NB4 (cell line): ENCODE results near the gene BCL2L12.

Experiments
- DNase-seq: peaks from one replicate; pipeline ENCODE4 v3.0.0; 2010; ENCODE audit warnings: low read depth
- H3K4me3 ChIP-seq: one replicate; pipeline ENCODE4 v1.5.1; 2011; ENCODE audit warnings: mild to moderate bottlenecking, low read depth, low read length, moderate library complexity
- MAX ChIP-seq: IDR thresholded peaks from 2 replicates; pipeline ENCODE4 v1.6.1; 2011; ENCODE audit warnings: low read depth, low read length
- MYC ChIP-seq: IDR thresholded peaks from 2 replicates; pipeline ENCODE4 v1.6.1; 2011; ENCODE audit warnings: low read depth, low read length
- POLR2A ChIP-seq: IDR thresholded peaks from 2 replicates; pipeline ENCODE4 v1.6.1; 2011; ENCODE audit warnings: mild to moderate bottlenecking; ENCODE audit not compliant: insufficient read length; ENCODE audit errors: extremely low read depth
- TF ChIP-seq, protein P1 (sequence below): IDR thresholded peaks from one replicate; pipeline ENCODE4 v1.5.1; 2012; ENCODE audit warnings: low read depth, low read length

The BCL2L12 gene

DNA sequence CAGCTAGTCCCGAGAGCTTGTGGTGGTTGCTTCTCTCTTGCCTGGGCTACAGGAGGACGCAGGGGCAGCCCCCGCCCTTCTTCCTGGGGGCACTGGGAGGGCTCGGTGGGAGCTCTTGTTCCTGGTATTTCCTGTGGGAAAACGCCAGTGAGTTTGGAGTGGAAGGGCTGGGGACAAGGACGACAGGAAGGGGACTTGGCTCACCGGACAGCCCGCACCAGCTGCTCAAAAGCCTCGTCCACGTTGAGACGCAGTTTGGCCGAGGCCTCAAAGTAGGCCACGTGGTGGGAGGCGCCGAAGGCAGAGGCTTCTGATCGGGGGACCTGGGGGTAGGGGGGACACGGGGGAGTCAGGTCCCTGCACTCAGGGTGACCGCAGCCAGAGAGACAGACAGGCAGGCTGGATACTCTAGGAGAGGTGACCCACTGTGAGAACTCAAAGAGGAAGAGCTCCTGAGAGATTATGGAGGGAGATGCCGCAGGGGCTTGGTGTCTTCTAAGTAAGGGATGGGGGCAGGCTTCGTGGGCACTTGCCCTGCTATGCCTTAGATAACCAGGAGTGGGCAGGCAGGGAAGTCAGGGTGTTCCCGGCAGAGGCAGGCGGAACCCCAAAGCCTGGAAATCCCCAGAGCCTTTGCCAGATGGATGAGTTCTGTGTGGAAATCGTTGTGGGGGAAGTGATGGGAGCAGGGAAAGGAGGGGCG, 30.1 kb upstream of the BCL2L12 start:
- peak; percentile 37 for DNase-seq
- H3K4me3 ChIP-seq: no peak overlapping the region
- TF ChIP-seq MAX: peak; percentile 67
- TF ChIP-seq MYC: no peak
- no peak for TF ChIP-seq POLR2A
- TF ChIP-seq, protein P1, sequence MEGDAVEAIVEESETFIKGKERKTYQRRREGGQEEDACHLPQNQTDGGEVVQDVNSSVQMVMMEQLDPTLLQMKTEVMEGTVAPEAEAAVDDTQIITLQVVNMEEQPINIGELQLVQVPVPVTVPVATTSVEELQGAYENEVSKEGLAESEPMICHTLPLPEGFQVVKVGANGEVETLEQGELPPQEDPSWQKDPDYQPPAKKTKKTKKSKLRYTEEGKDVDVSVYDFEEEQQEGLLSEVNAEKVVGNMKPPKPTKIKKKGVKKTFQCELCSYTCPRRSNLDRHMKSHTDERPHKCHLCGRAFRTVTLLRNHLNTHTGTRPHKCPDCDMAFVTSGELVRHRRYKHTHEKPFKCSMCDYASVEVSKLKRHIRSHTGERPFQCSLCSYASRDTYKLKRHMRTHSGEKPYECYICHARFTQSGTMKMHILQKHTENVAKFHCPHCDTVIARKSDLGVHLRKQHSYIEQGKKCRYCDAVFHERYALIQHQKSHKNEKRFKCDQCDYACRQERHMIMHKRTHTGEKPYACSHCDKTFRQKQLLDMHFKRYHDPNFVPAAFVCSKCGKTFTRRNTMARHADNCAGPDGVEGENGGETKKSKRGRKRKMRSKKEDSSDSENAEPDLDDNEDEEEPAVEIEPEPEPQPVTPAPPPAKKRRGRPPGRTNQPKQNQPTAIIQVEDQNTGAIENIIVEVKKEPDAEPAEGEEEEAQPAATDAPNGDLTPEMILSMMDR: no peak

GRCh38 chr19:49636233-49636932, 29.4 kb upstream of the BCL2L12 start:
- TF ChIP-seq, protein P1: no peak
- no peak for TF ChIP-seq POLR2A
- no peak for TF ChIP-seq MAX
- H3K4me3 ChIP-seq: no peak overlapping the region
- DNase-seq: no peak

DNA sequence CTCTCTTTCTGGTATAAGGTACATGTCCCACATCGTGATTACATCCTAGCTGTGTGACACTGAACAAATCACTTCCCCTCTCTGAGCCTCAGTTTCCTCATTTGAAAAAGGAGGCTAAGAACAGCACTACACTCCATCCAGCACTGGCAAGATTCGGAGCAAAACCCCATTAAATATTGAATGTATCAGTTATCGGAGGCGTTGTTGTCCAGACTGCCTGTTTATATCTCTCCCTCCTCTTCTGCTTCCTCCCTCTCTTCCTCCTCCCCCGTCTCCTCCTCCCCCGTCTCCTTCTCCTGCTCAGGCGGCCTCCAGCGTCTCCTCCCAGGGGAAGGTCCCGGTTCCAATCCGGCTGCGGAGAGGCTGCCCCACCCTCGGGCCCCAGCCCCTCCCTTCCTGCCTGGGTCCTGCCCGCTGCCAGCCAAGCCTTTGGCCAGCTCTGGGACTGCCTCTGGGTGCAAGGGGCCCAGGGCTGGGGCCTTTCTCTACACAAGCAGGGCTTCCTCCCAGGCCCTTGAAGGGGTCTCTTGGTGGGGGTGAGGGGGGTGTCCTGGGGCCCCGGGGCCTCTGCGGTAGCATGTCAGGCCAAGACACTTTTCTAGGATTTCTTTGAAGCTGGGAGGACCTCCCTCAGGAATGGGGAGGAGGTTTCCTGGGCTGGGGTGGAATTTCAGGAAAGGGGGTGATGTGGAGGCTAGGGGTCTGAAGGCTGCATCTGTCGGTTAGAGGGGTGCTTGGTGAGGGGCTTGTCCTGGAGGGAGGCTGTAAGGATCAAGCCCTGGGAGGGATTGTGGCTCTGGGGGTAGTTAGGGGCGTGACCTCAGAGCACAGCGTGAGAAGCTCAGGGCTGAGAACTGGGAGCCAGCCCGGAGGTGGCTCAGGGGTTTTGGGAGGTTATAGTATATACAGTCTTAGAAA, 27.7 kb upstream of the BCL2L12 start:
- no peak overlapping the region for H3K4me3 ChIP-seq
- TF ChIP-seq MAX: no peak
- TF ChIP-seq, protein P1: no peak
- DNase-seq: peak; percentile 83

- DNase-seq: peak; percentile 24
- TF ChIP-seq MAX (no peak), POLR2A (no peak), MYC (no peak)
- TF ChIP-seq, protein P1: no peak
Measured at GRCh38 chr19:49639401-49640112, 26.2 kb upstream of the BCL2L12 start.

GRCh38 chr19:49640113-49640898, 25.4 kb upstream of the BCL2L12 start, which contains the start of gene RRAS:
RRAS (minus strand) TSS chr19:49640143; CDS start chr19:49640098, 45 bp downstream.
- peak; percentile 100 for DNase-seq
- peak within 1 kb of the TSS; percentile 81 for H3K4me3 ChIP-seq
- TF ChIP-seq POLR2A (peak; percentile 55), MYC (peak; percentile 76), MAX (peak; percentile 80)
- TF ChIP-seq, protein P1: no peak

More at GRCh38 chr19:49639401-49640112, 26.2 kb upstream of the BCL2L12 start:
- H3K4me3 ChIP-seq: peak overlapping the region; percentile 32
